WERI-Rb-1 (cell line): ENCODE measurements around the gene ASCC1.
A peak's percentile ranks its signal among the peaks of the same experiment; 100 is the strongest.

ENCODE experiments used
- DNase-seq: peaks from one replicate; pipeline ENCODE4 v3.0.0-alpha.2; 2020
- H3K27ac ChIP-seq: fragments of 250-450 bp; sonication (Bioruptor Pico); 2 replicates; pipeline ENCODE4 v1.5.1; 2020; ENCODE audit warnings: mild to moderate bottlenecking, moderate library complexity
- H3K27me3 ChIP-seq: fragments of 250-450 bp; sonication (Bioruptor Pico); 2 replicates; pipeline ENCODE4 v1.5.1; 2021; ENCODE audit warnings: mild to moderate bottlenecking, low read depth, moderate library complexity; ENCODE audit not compliant: insufficient read depth, severe bottlenecking
- H3K36me3 ChIP-seq: fragments of 250-450 bp; sonication (Bioruptor Pico); 2 replicates; pipeline ENCODE4 v1.5.1; 2020; ENCODE audit warnings: mild to moderate bottlenecking, moderate library complexity
- H3K4me3 ChIP-seq: 2 replicates; pipeline ENCODE4 v1.5.1; 2011; ENCODE audit warnings: low read depth, mild to moderate bottlenecking, control low read depth, low read length
- H3K9me3 ChIP-seq: fragments of 250-450 bp; sonication (Bioruptor Pico); 2 replicates; pipeline ENCODE4 v1.5.1; 2021; ENCODE audit warnings: mild to moderate bottlenecking, moderate library complexity; ENCODE audit not compliant: severe bottlenecking
- TF ChIP-seq, protein P1 (sequence below): IDR thresholded peaks from 2 replicates; pipeline ENCODE4 v1.5.1; 2011; ENCODE audit warnings: low read depth, mild to moderate bottlenecking, control low read depth, inconsistent platforms, low read length

ASCC1 gene

DNA sequence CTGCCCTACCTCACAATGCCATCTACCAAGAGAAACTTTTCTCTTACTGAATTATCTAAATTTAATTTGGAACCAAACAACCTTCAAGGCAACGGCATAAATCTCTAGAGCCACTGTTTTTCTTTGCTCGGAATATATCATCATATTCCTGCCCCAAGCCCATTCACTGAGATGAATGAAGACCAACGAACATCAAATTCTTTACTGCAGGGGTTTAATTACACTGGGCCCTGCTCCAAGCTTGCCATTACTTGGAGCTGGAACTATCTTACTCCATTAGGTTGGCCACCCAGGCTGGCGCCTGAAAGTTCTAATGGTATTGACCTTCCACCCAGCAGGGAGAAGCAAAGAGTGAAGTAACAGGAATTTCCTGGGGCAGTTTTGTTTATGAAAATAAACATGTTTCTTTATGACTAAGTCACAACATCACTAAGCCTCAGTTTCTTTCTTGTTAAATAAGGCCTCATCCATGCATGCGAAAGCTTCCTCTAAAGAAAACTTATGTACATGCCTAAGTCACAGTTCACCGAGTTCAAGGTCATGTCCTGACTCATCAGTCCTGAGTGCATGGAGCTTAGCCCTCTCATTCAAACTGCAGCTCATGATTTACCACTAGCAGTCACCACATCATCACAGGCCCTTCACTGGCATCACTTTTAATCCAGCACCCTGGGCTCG is 42.3 kb downstream of the ASCC1 start:
- no peak overlapping the region for H3K27ac ChIP-seq

DNA sequence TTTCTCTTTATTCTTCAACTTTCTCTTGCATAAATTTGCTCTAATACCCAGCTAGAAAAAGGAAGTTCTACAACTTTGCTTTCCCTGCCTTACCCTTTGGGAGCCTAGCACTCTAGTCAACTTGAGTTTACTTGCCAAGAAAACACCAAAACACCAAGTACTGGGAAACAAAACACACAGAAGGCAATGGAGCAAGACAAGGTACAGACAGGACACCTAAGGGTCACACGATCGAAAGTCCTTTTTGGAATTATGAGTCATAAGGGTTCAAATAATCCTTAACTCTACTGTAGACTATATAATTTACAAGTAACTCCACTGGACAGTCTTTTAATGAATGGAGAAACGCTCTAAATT is 42.8 kb downstream of the ASCC1 start:
- H3K27ac ChIP-seq: no peak overlapping the region
- no peaks in the 10 kb centered on the region for H3K27me3 ChIP-seq
- no peaks in the 10 kb centered on the region for H3K9me3 ChIP-seq
- no peak overlapping the region for H3K4me3 ChIP-seq
- no peaks in the 10 kb centered on the region; the same call in 1 of the 2 replicates for H3K36me3 ChIP-seq
- DNase-seq: no peak
- TF ChIP-seq, protein P1, sequence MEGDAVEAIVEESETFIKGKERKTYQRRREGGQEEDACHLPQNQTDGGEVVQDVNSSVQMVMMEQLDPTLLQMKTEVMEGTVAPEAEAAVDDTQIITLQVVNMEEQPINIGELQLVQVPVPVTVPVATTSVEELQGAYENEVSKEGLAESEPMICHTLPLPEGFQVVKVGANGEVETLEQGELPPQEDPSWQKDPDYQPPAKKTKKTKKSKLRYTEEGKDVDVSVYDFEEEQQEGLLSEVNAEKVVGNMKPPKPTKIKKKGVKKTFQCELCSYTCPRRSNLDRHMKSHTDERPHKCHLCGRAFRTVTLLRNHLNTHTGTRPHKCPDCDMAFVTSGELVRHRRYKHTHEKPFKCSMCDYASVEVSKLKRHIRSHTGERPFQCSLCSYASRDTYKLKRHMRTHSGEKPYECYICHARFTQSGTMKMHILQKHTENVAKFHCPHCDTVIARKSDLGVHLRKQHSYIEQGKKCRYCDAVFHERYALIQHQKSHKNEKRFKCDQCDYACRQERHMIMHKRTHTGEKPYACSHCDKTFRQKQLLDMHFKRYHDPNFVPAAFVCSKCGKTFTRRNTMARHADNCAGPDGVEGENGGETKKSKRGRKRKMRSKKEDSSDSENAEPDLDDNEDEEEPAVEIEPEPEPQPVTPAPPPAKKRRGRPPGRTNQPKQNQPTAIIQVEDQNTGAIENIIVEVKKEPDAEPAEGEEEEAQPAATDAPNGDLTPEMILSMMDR: no peak

More for the DNA sequence above, 42.3 kb downstream of the ASCC1 start:
- Histone ChIP-seq H3K4me3 (no peak overlapping the region), H3K9me3 (no peaks in the 10 kb centered on the region), H3K36me3 (no peaks in the 10 kb centered on the region; the same call in 1 of the 2 replicates), H3K27me3 (no peaks in the 10 kb centered on the region)
- peak; percentile 10 for DNase-seq
- TF ChIP-seq, protein P1: no peak

DNA sequence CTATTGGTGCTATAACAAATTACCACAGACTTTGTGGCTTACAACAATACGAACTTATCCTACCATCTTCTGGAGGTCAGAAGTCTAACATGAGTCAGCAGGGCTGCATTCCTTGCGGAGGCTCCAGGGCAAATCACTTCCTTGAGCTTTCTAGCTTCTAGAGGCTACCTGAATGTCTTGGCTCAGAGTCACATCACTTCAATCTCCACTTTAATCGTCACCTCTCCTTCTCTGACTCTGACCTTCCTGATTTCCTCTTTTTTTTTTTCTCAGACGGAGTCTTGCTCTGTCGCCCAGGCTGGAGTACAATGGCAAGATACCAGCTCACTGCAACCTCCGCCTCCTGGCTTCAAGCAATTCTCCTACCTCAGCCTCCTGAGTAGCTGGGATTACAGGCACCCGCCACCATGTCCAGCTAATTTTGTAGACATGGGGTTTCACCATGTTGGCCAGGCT is 44.9 kb downstream of the ASCC1 start:
- Histone ChIP-seq H3K4me3 (no peak overlapping the region), H3K27ac (no peak overlapping the region), H3K36me3 (no peaks in the 10 kb centered on the region; the same call in 1 of the 2 replicates), H3K27me3 (no peaks in the 10 kb centered on the region), H3K9me3 (no peaks in the 10 kb centered on the region)
- DNase-seq: no peak
- TF ChIP-seq, protein P1: no peak

DNA sequence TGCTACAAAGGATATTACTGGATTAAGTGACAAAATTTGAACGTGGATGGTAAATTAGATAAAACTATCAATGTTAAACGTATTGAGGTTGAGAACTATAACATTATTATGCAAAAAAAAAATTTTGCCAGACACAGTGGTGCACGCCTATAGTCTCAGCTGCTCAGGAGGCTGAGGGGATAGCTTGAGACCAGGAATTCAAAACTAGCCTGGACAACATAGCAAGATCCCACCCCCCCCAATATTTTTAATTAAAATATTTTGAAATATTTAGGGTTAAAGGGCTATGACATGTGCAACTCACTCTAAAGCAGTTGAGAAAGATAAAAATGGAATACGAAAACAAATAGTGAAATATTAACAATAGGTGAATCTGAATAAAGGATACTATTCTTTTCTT is 45.3 kb downstream of the ASCC1 start:
- no peaks in the 10 kb centered on the region; the same call in 1 of the 2 replicates for H3K36me3 ChIP-seq
- TF ChIP-seq, protein P1: no peak
- H3K9me3 ChIP-seq: no peaks in the 10 kb centered on the region
- H3K4me3 ChIP-seq: no peak overlapping the region
- H3K27ac ChIP-seq: no peak overlapping the region
- no peaks in the 10 kb centered on the region for H3K27me3 ChIP-seq
- no peak for DNase-seq

DNA sequence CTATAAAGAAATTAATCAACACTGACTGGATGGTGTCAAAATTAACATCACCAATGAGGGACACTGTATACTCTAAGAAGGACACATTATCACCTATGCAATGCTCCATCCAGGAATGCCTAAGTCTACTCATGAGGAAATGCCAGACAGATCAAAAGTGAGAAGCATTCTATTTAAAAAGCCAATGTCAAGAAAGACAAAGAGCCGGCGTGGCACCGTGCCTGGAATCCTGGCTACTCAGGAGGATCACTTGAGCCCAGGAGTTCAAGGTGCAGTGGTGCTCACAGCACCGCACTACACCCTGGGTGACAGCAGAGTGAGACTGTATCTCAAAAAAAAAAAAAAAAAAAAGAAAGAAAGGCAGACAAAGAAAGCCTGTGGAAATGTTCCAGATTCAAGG is 45.8 kb downstream of the ASCC1 start:
- Histone ChIP-seq H3K27me3 (no peaks in the 10 kb centered on the region), H3K9me3 (no peaks in the 10 kb centered on the region), H3K4me3 (no peak overlapping the region), H3K36me3 (no peaks in the 10 kb centered on the region; the same call in 1 of the 2 replicates), H3K27ac (no peak overlapping the region)
- TF ChIP-seq, protein P1: no peak
- DNase-seq: no peak

DNA sequence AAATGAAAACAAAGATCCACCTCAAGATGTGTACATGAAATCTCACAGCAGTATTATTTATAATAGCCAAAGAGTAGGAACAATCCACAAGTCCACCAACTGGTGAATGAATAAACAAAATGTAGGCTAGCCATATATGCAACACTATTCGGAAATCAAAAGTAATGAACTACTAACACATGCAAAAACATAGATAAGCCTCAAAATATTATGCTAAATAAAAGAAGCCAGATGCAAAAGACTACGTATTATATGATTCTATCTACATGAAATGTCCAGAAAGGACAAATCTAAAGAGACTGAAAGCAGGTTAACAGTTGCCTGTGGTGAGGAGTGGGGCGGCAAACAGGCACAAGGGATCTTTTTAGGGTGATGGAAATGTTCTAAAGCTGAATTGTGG is 49.0 kb downstream of the ASCC1 start:
- Histone ChIP-seq H3K27ac (no peak overlapping the region), H3K27me3 (no peaks in the 10 kb centered on the region), H3K9me3 (no peaks in the 10 kb centered on the region), H3K4me3 (no peak overlapping the region), H3K36me3 (no peaks in the 10 kb centered on the region; the same call in 1 of the 2 replicates)
- no peak for DNase-seq
- TF ChIP-seq, protein P1: no peak
